Osteocyte (in vitro differentiated cells): ENCODE data around the gene NKAIN2. TPM values are rescaled to one million over a fixed set of nuclear protein-coding genes. Genes with fewer than 3 reads are reported as not detected.
"Not testable (repeated sequence)": the region's sequence is repeated elsewhere in the genome, so short reads cannot be mapped to it uniquely, and the experiment has no call there.

Experiments
- DNase-seq: peaks from one replicate; pipeline ENCODE4 v3.0.0; 2021; ENCODE audit warnings: mixed read lengths; ENCODE audit not compliant: unreplicated experiment; ENCODE audit errors: extremely low spot score
- H3K27ac Mint-ChIP-seq: one replicate; pipeline ENCODE4 v1.8.0; 2021; ENCODE audit warnings: mild to moderate bottlenecking, mixed read lengths; ENCODE audit not compliant: unreplicated experiment
- H3K27me3 Mint-ChIP-seq: one replicate; pipeline ENCODE4 v1.8.0; 2021; ENCODE audit warnings: mixed read lengths; ENCODE audit not compliant: unreplicated experiment
- H3K36me3 Mint-ChIP-seq: one replicate; pipeline ENCODE4 v1.8.0; 2021; ENCODE audit warnings: mixed read lengths; ENCODE audit not compliant: unreplicated experiment
- H3K4me1 Mint-ChIP-seq: one replicate; pipeline ENCODE4 v1.8.0; 2021; ENCODE audit warnings: mixed read lengths; ENCODE audit not compliant: unreplicated experiment
- H3K4me3 Mint-ChIP-seq: one replicate; pipeline ENCODE4 v1.8.0; 2021; ENCODE audit warnings: mild to moderate bottlenecking, moderate library complexity, mixed read lengths; ENCODE audit not compliant: unreplicated experiment
- H3K9me3 Mint-ChIP-seq: one replicate; pipeline ENCODE4 v1.8.0; 2021; ENCODE audit warnings: mixed read lengths; ENCODE audit not compliant: unreplicated experiment
- CTCF ChIP-seq: fragments of 200-600 bp; sonication (generic); IDR thresholded peaks from 2 replicates; pipeline ENCODE4 v1.5.0; 2021; ENCODE audit warnings: antibody characterized with exemption, mild to moderate bottlenecking, moderate library complexity
- total RNA-seq: library from RNA; stranded (reverse); gene quantifications from 2 replicates; pipeline ENCODE4 v1.2.1, GENCODE V29; 2021

NKAIN2 gene
- total RNA-seq, 1 donor from 2014 or later = 17.8 TPM

- TF ChIP-seq CTCF = no peak
- DNase-seq = no peak
These were observed 360.7 kb downstream of the NKAIN2 start for GRCh38 chr6:124164343-124164742.

GRCh38 chr6:124167249-124167648 is 363.6 kb downstream of the NKAIN2 start:
- H3K36me3 Mint-ChIP-seq = not testable (repeated sequence)

More at GRCh38 chr6:124164343-124164742, 360.7 kb downstream of the NKAIN2 start:
- no peaks in the 10 kb centered on the region for H3K36me3 Mint-ChIP-seq
- no peaks in the 10 kb centered on the region for H3K27me3 Mint-ChIP-seq
- H3K4me3 Mint-ChIP-seq = no peak overlapping the region
- H3K27ac Mint-ChIP-seq = no peak overlapping the region
- H3K4me1 Mint-ChIP-seq = peaks cover 3% of the 10 kb centered on the region
- peaks cover 4% of the 10 kb centered on the region for H3K9me3 Mint-ChIP-seq

GRCh38 chr6:124190256-124190655 is 386.6 kb downstream of the NKAIN2 start:
- Mint-ChIP-seq H3K4me1 (peaks cover under 1% of the 10 kb centered on the region), H3K36me3 (no peaks in the 10 kb centered on the region), H3K27ac (no peak overlapping the region), H3K9me3 (no peaks in the 10 kb centered on the region), H3K27me3 (no peaks in the 10 kb centered on the region), H3K4me3 (no peak overlapping the region)
- no peak for TF ChIP-seq CTCF
- no peak for DNase-seq

More at GRCh38 chr6:124167249-124167648, 363.6 kb downstream of the NKAIN2 start:
- H3K9me3 Mint-ChIP-seq, H3K27ac Mint-ChIP-seq, H3K4me3 Mint-ChIP-seq, DNase-seq, H3K27me3 Mint-ChIP-seq: not testable (repeated sequence)
- peaks cover 15% of the 10 kb centered on the region for H3K4me1 Mint-ChIP-seq

- H3K36me3 Mint-ChIP-seq = no peaks in the 10 kb centered on the region
- H3K4me3 Mint-ChIP-seq = no peak overlapping the region
- peaks cover 6% of the 10 kb centered on the region for H3K4me1 Mint-ChIP-seq
These were observed 389.5 kb downstream of the NKAIN2 start for GRCh38 chr6:124193132-124193531.

GRCh38 chr6:124197148-124197547 is 393.5 kb downstream of the NKAIN2 start:
- no peak for DNase-seq

More at GRCh38 chr6:124193132-124193531, 389.5 kb downstream of the NKAIN2 start:
- Mint-ChIP-seq H3K27me3 (no peaks in the 10 kb centered on the region), H3K27ac (no peak overlapping the region), H3K9me3 (peaks cover 8% of the 10 kb centered on the region)
- DNase-seq = no peak
- no peak for TF ChIP-seq CTCF

More at GRCh38 chr6:124197148-124197547, 393.5 kb downstream of the NKAIN2 start:
- Mint-ChIP-seq H3K9me3 (peaks cover 8% of the 10 kb centered on the region), H3K36me3 (no peaks in the 10 kb centered on the region), H3K4me1 (peaks cover 37% of the 10 kb centered on the region), H3K27me3 (no peaks in the 10 kb centered on the region), H3K27ac (no peak overlapping the region), H3K4me3 (no peak overlapping the region)
- TF ChIP-seq CTCF = no peak
